Prostate gland (tissue), 2 donors: ENCODE measurements around the gene MPPED1.

Source experiments
- CTCF ChIP-seq, 4 experiments: fragments of 200-600 bp in 2 of 4; fragments of 450-650 bp in 2 of 4; sonication (generic) in 2 of 4; IDR thresholded peaks; 1 replicate in 3 of 4; 2 replicates in 1 of 4; pipeline ENCODE4 v1.5.1; 2016 to 2019; ENCODE audit warnings: antibody characterized with exemption in 4 of 4, mild to moderate bottlenecking in 2 of 4, moderate library complexity in 2 of 4
- POLR2A ChIP-seq: fragments of 450-650 bp; IDR thresholded peaks from one replicate; pipeline ENCODE4 v1.6.1; 2016; ENCODE audit warnings: antibody characterized with exemption, mild to moderate bottlenecking
- POLR2AphosphoS5 ChIP-seq: sonication (generic); formaldehyde crosslinking; IDR thresholded peaks from one replicate; pipeline ENCODE4 v1.6.1; 2017; ENCODE audit warnings: antibody characterized with exemption

- TF ChIP-seq CTCF (IDR thresholded peaks at IDR 0.05) (no peak), POLR2A (no peak), POLR2AphosphoS5 (no peak)
Observed at GRCh38 chr22:43473031-43473430, 61.2 kb downstream of the MPPED1 start.
